Skeletal muscle cell (primary cell): ENCODE results near the gene OTOS.

ENCODE experiments used
- DNase-seq: peaks from one replicate; pipeline ENCODE4 v3.0.0-alpha.2; 2010; ENCODE audit warnings: low read depth
- H3K4me3 ChIP-seq: 2 replicates; pipeline ENCODE4 v1.5.1; 2011; ENCODE audit warnings: low read depth, mild to moderate bottlenecking, control low read depth, low read length, moderate library complexity

OTOS gene

GRCh38 chr2:240168546-240169361, 28.3 kb upstream of the OTOS start:
- no peak for DNase-seq
- no peak overlapping the region for H3K4me3 ChIP-seq

GRCh38 chr2:240168041-240168440, 27.6 kb upstream of the OTOS start:
- DNase-seq = no peak
- no peak overlapping the region for H3K4me3 ChIP-seq

- no peak overlapping the region for H3K4me3 ChIP-seq
- no peak for DNase-seq
Observed at GRCh38 chr2:240167588-240167880, 27.1 kb upstream of the OTOS start.

- no peak overlapping the region for H3K4me3 ChIP-seq
- DNase-seq = no peak
Observed at GRCh38 chr2:240166761-240167587, 26.5 kb upstream of the OTOS start.

GRCh38 chr2:240166191-240166590, 25.7 kb upstream of the OTOS start:
- DNase-seq = no peak
- H3K4me3 ChIP-seq = no peak overlapping the region

GRCh38 chr2:240165661-240166060, 25.2 kb upstream of the OTOS start:
- no peak overlapping the region for H3K4me3 ChIP-seq
- no peak for DNase-seq

GRCh38 chr2:240165034-240165433, 24.6 kb upstream of the OTOS start:
- H3K4me3 ChIP-seq = no peak overlapping the region
- no peak for DNase-seq

GRCh38 chr2:240164586-240164985, 24.1 kb upstream of the OTOS start:
- H3K4me3 ChIP-seq = no peak overlapping the region
- DNase-seq = no peak

GRCh38 chr2:240163844-240164574, 23.6 kb upstream of the OTOS start:
- DNase-seq = no peak
- no peak overlapping the region for H3K4me3 ChIP-seq

GRCh38 chr2:240162939-240163714, 22.7 kb upstream of the OTOS start:
- no peak overlapping the region for H3K4me3 ChIP-seq
- DNase-seq = no peak

- no peak for DNase-seq
Observed at GRCh38 chr2:240162531-240162930, 22.1 kb upstream of the OTOS start.

GRCh38 chr2:240162032-240162431, 21.6 kb upstream of the OTOS start:
- no peak overlapping the region for H3K4me3 ChIP-seq
- no peak for DNase-seq

More at GRCh38 chr2:240162531-240162930, 22.1 kb upstream of the OTOS start:
- no peak overlapping the region for H3K4me3 ChIP-seq

- no peak for DNase-seq
- H3K4me3 ChIP-seq = no peak overlapping the region
Observed at GRCh38 chr2:240161087-240161750, 20.8 kb upstream of the OTOS start.

GRCh38 chr2:240160291-240161086, 20.0 kb upstream of the OTOS start:
- no peak overlapping the region for H3K4me3 ChIP-seq
- no peak for DNase-seq

- no peak overlapping the region for H3K4me3 ChIP-seq
- DNase-seq = no peak
Observed at GRCh38 chr2:240159251-240159839, 18.9 kb upstream of the OTOS start.

GRCh38 chr2:240157147-240157470, 16.7 kb upstream of the OTOS start:
- DNase-seq = no peak
- H3K4me3 ChIP-seq = no peak overlapping the region

- H3K4me3 ChIP-seq = no peak overlapping the region
- no peak for DNase-seq
Observed at GRCh38 chr2:240156435-240157146, 16.1 kb upstream of the OTOS start.
